GM23338 (cell line): Measurements from ENCODE around the gene BTBD9.

Experiments used
- CREB1 ChIP-seq: fragments of 250-450 bp; sonication (Bioruptor Pico); IDR thresholded peaks from 2 replicates; pipeline ENCODE4 v1.5.0; 2020; ENCODE audit warnings: low read depth, mild to moderate bottlenecking, moderate library complexity
- CTCF ChIP-seq, 2 experiments: fragments of 200-600 bp in 1 of 2; sonication (generic) in 1 of 2; conservative IDR thresholded peaks; 2 replicates each; pipeline versions ENCODE4 v1.5.1 to v1.6.1; 2016 to 2017; ENCODE audit warnings: antibody characterized with exemption in 2 of 2, low read depth in 2 of 2, mild to moderate bottlenecking in 2 of 2, moderate library complexity in 1 of 2
- EZH2 ChIP-seq: fragments of 200-600 bp; sonication (generic); IDR thresholded peaks from one replicate; pipeline ENCODE4 v1.8.0; 2017; ENCODE audit warnings: antibody characterized with exemption, mild to moderate bottlenecking, low read depth; ENCODE audit not compliant: unreplicated experiment
- JUNB ChIP-seq: IDR thresholded peaks from one replicate; pipeline ENCODE4 v1.6.1; 2016; ENCODE audit warnings: antibody characterized with exemption; ENCODE audit not compliant: unreplicated experiment
- NANOG ChIP-seq: IDR thresholded peaks from 2 replicates; pipeline ENCODE4 v1.6.1; 2016; ENCODE audit warnings: antibody characterized with exemption, borderline replicate concordance
- POLR2AphosphoS5 ChIP-seq: IDR thresholded peaks from 2 replicates; pipeline ENCODE4 v1.6.1; 2016; ENCODE audit warnings: antibody characterized with exemption, low read depth

- TF ChIP-seq CTCF (conservative IDR thresholded peaks at IDR 0.05; ENCODE audit: low read depth in 2 of 2) (no peak), NANOG (no peak), EZH2 (no peak), POLR2AphosphoS5 (no peak), JUNB (no peak), CREB1 (no peak)
Measured at GRCh38 chr6:38146021-38146733, 493.6 kb downstream of the BTBD9 start.
